Keratinocyte (primary cell): ENCODE measurements around the gene KRTAP5-7.

Experiments
- CTCF ChIP-seq, 3 experiments: IDR thresholded peaks in 1 of 3; conservative IDR thresholded peaks in 1 of 3; optimal IDR thresholded peaks in 1 of 3; 2 replicates in 2 of 3; 3 replicates in 1 of 3; pipeline versions ENCODE3 to v1.5.1; 2011; ENCODE audit warnings: low read length in 3 of 3, mild to moderate bottlenecking in 3 of 3, moderate library complexity in 2 of 3, control low read depth in 1 of 3, inconsistent platforms in 1 of 3; ENCODE audit not compliant: insufficient read depth in 2 of 3; ENCODE audit errors: extremely low read depth in 1 of 3
- EZH2 ChIP-seq: IDR thresholded peaks from one replicate; pipeline ENCODE4 v1.6.1; 2012; ENCODE audit warnings: inconsistent platforms, mild to moderate bottlenecking, low read length, moderate library complexity

GRCh38 chr11:71548120-71548519 is 21.1 kb downstream of the KRTAP5-7 start, which contains the start of gene KRTAP5-9:
- no peak for TF ChIP-seq CTCF (optimal IDR thresholded peaks at IDR 0.05 in 1 of 3, IDR thresholded peaks at IDR 0.05 in 1 of 3, conservative IDR thresholded peaks at IDR 0.05 in 1 of 3; ENCODE audit: extremely low read depth in 1 of 3, insufficient read depth in 2 of 3, low read length in 3 of 3)
- TF ChIP-seq EZH2: no peak
